OCI-LY1 (cell line): ENCODE data around the gene MTMR2.

Experiments
- CTCF ChIP-seq: fragments of 200-600 bp; sonication (generic), shearing (Covaris generic); IDR thresholded peaks from 2 replicates; pipeline ENCODE4 v1.5.1; 2017; ENCODE audit warnings: mild to moderate bottlenecking, antibody characterized with exemption, low read length, moderate library complexity, mixed read lengths
- EZH2 ChIP-seq: fragments of 200-600 bp; sonication (generic), shearing (Covaris generic); IDR thresholded peaks from 2 replicates; pipeline ENCODE4 v1.8.0; 2017; ENCODE audit warnings: borderline replicate concordance, mixed run types, mild to moderate bottlenecking, antibody characterized with exemption, low read length, moderate library complexity, mixed read lengths

- TF ChIP-seq CTCF (no peak), EZH2 (no peak)
Measured at GRCh38 chr11:95943546-95943945, 19.6 kb upstream of the MTMR2 start.
